Measurements from ENCODE around the gene FASTKD3.

FASTKD3 gene

GRCh38 chr5:7811715-7812114 is 57.1 kb downstream of the FASTKD3 start:
- in situ Hi-C loops (cut with HindIII; ENCODE audit: low sequenced_read_pairs) = no loop called here
